Gastrocnemius medialis (tissue), 4 donors: Measurements from ENCODE around the gene CMTM1. TPM values are rescaled to one million over a fixed set of nuclear protein-coding genes. Genes with fewer than 3 reads are reported as not detected.

Source experiments
- ATAC-seq, 2 donors: fragments of 150-250 bp; one replicate each; pipeline ENCODE4 v1.9.1; 2016
- DNase-seq, 2 donors: peaks; one replicate each; pipeline ENCODE4 v3.0.0-alpha.2; 2019
- H3K27ac ChIP-seq, 4 donors: fragments of 200-600 bp; sonication (generic); 1 replicate in 1 of 4; 2 replicates in 3 of 4; pipeline ENCODE4 v1.5.1; 2016 to 2018; ENCODE audit warnings: mild to moderate bottlenecking in 2 of 4, moderate library complexity in 1 of 4
- H3K27me3 ChIP-seq, 3 donors: fragments of 200-600 bp; sonication (generic) in 2 of 3; 1 replicate in 1 of 3; 2 replicates in 2 of 3; pipeline versions ENCODE4 v1.5.1 to v1.6.0; 2016 to 2019; ENCODE audit warnings: mild to moderate bottlenecking in 1 of 3, moderate library complexity in 1 of 3
- H3K36me3 ChIP-seq, 2 donors: fragments of 200-600 bp; sonication (generic) in 1 of 2; one replicate each; pipeline ENCODE4 v1.5.1; 2017 to 2018
- H3K4me1 ChIP-seq, 2 donors: fragments of 200-600 bp; sonication (generic) in 1 of 2; one replicate each; pipeline ENCODE4 v1.5.1; 2016 to 2017; ENCODE audit warnings: mild to moderate bottlenecking in 2 of 2
- H3K4me3 ChIP-seq, 4 donors: fragments of 200-600 bp; sonication (generic) in 3 of 4; 1 replicate in 1 of 4; 2 replicates in 3 of 4; pipeline ENCODE4 v1.5.1; 2016 to 2019; ENCODE audit warnings: mild to moderate bottlenecking in 2 of 4
- H3K9me3 ChIP-seq, 3 donors: fragments of 200-600 bp; sonication (generic) in 2 of 3; 1 replicate in 1 of 3; 2 replicates in 2 of 3; pipeline ENCODE4 v1.5.1; 2016 to 2019
- CTCF ChIP-seq, 5 experiments: fragments of 450-650 bp in 3 of 5; fragments of 200-600 bp in 2 of 5; sonication (generic) in 2 of 5; IDR thresholded peaks in 4 of 5; conservative IDR thresholded peaks in 1 of 5; 1 replicate in 4 of 5; 2 replicates in 1 of 5; pipeline ENCODE4 v1.5.1; 2016 to 2019; ENCODE audit warnings: antibody characterized with exemption in 5 of 5, mild to moderate bottlenecking in 3 of 5, moderate library complexity in 3 of 5
- POLR2A ChIP-seq, 2 donors: fragments of 450-650 bp; IDR thresholded peaks; one replicate each; pipeline ENCODE4 v1.6.1; 2017; ENCODE audit warnings: antibody characterized with exemption in 2 of 2, mild to moderate bottlenecking in 2 of 2, moderate library complexity in 2 of 2
- in situ Hi-C, 4 donors: fragments of 200-750 bp; cut with MboI; loops; one replicate each; pipeline versions ENCODE4 v1.15.0 to v1.8.0; 2017; ENCODE audit warnings: low sequenced_read_pairs in 4 of 4
- intact Hi-C: fragments of 100-400 bp; cut with DNase I; formaldehyde crosslinking; loops from one replicate; pipeline ENCODE4 v1.15.1; 2023; ENCODE audit warnings: low total_unique reads
- total RNA-seq, 4 donors: library from RNA; depleted of rRNA; stranded (reverse); fragments of >200 nt; gene quantifications; one replicate each; pipeline versions ENCODE4 v1.1.0 to v1.2.3, GENCODE V29; 2016

CMTM1 gene
- total RNA-seq, 4 donors from 2014 or later: 0.31 TPM; not detected in 3

DNA sequence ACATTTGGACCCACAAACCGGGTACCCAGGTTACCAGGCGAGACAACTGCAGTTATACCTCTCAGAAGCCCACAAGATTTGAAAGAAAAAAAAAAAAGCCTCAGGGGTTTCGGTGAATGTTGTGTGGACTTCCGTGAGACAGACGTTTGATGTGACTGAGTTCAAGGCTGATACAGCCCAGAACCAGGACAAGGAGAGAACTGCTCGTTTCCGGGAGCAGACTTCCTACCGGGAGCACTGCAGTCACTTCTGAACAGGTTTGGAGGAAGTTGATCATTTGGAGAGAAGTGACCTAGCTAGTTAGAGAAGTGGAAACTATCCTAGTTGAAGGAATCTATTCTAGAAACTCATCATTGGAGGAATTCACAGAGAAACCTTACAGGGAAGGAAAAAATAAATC lies 13.0 kb upstream of the CMTM1 start:
- DNase-seq (no peak), ATAC-seq (no peak)
- Histone ChIP-seq H3K9me3 (no peaks in the 10 kb centered on the region), H3K27me3 (no peaks in the 10 kb centered on the region), H3K27ac (peak overlapping the region in 1 of 4 donors; percentile 90), H3K4me1 (peaks cover 27 to 33% of the 10 kb centered on the region in 2 donors), H3K4me3 (peak overlapping the region; percentile 56 to 78 (median 71)), H3K36me3 (no peaks in the 10 kb centered on the region)
- intact Hi-C loops: no loop called here
- TF ChIP-seq CTCF (IDR thresholded peaks at IDR 0.05 in 4 of 5, conservative IDR thresholded peaks at IDR 0.05 in 1 of 5): no peak
- TF ChIP-seq POLR2A (IDR thresholded peaks at IDR 0.05): no peak
- in situ Hi-C loops: loop anchor here in 2 of 4 donors (5.0 to 10.0 kb wide), 2 partner anchors 36 to 78 kb away; no protein-coding TSS in a partner anchor

GRCh38 chr16:66554021-66554420 lies 12.2 kb upstream of the CMTM1 start:
- peaks cover 19 to 26% of the 10 kb centered on the region in 2 donors for H3K4me1 ChIP-seq
- no peaks in the 10 kb centered on the region for H3K27me3 ChIP-seq
- in situ Hi-C loops: loop anchor here in 2 of 4 donors (5.0 to 10.0 kb wide), 2 partner anchors 37 to 79 kb away; no protein-coding TSS in a partner anchor
- intact Hi-C loops: no loop called here
- no peak for DNase-seq
- ATAC-seq: no peak
- no peaks in the 10 kb centered on the region for H3K9me3 ChIP-seq
- no peak overlapping the region for H3K27ac ChIP-seq
- peak overlapping the region in 1 of 4 donors; percentile 74 for H3K4me3 ChIP-seq
- no peaks in the 10 kb centered on the region for H3K36me3 ChIP-seq
- TF ChIP-seq POLR2A (IDR thresholded peaks at IDR 0.05) (no peak), CTCF (IDR thresholded peaks at IDR 0.05 in 4 of 5, conservative IDR thresholded peaks at IDR 0.05 in 1 of 5) (no peak)

GRCh38 chr16:66554495-66554894 lies 11.7 kb upstream of the CMTM1 start:
- Histone ChIP-seq H3K27me3 (no peaks in the 10 kb centered on the region), H3K4me3 (no peak overlapping the region), H3K4me1 (peaks cover 19 to 23% of the 10 kb centered on the region in 2 donors), H3K27ac (no peak overlapping the region), H3K9me3 (no peaks in the 10 kb centered on the region), H3K36me3 (no peaks in the 10 kb centered on the region)
- ATAC-seq (no peak), DNase-seq (no peak)
- in situ Hi-C loops: loop anchor here in 2 of 4 donors (5.0 to 10.0 kb wide), 2 partner anchors 37 to 80 kb away; no protein-coding TSS in a partner anchor
- no peak for TF ChIP-seq CTCF (IDR thresholded peaks at IDR 0.05 in 4 of 5, conservative IDR thresholded peaks at IDR 0.05 in 1 of 5)
- TF ChIP-seq POLR2A (IDR thresholded peaks at IDR 0.05): no peak
- intact Hi-C loops: no loop called here

GRCh38 chr16:66560107-66560506 lies 6.1 kb upstream of the CMTM1 start:
- H3K4me3 ChIP-seq: no peak overlapping the region
- intact Hi-C loops: no loop called here
- TF ChIP-seq CTCF (IDR thresholded peaks at IDR 0.05 in 4 of 5, conservative IDR thresholded peaks at IDR 0.05 in 1 of 5): no peak
- no peak for TF ChIP-seq POLR2A (IDR thresholded peaks at IDR 0.05)
- no peaks in the 10 kb centered on the region for H3K9me3 ChIP-seq
- no peak for ATAC-seq
- H3K27me3 ChIP-seq: no peaks in the 10 kb centered on the region
- DNase-seq: no peak
- H3K4me1 ChIP-seq: no peaks in the 10 kb centered on the region
- in situ Hi-C loops: no loop called here
- no peaks in the 10 kb centered on the region for H3K36me3 ChIP-seq
- H3K27ac ChIP-seq: no peak overlapping the region
